IPS DF 6.9 (cell line): ENCODE measurements around the gene INPP5A.
"Not testable (repeated sequence)": the region's sequence is repeated elsewhere in the genome, so short reads cannot be mapped to it uniquely, and the experiment has no call there.

ENCODE experiments used
- DNase-seq: peaks from one replicate; pipeline ENCODE4 v3.0.0-alpha.2; 2013; ENCODE audit warnings: low read depth, low spot score
- H3K27ac ChIP-seq: one replicate; pipeline ENCODE4 v1.5.1; 2013; ENCODE audit warnings: low read length, control low read depth
- H3K27me3 ChIP-seq: 2 replicates; pipeline ENCODE4 v1.6.1; 2013; ENCODE audit warnings: mild to moderate bottlenecking, low read length; ENCODE audit not compliant: control insufficient read depth, insufficient read depth
- H3K36me3 ChIP-seq: 2 replicates; pipeline ENCODE4 v1.6.1; 2013; ENCODE audit warnings: low read length; ENCODE audit not compliant: control insufficient read depth, insufficient read depth
- H3K4me1 ChIP-seq: 2 replicates; pipeline ENCODE4 v1.6.1; 2013; ENCODE audit warnings: low read length; ENCODE audit not compliant: control insufficient read depth, insufficient read depth
- H3K4me3 ChIP-seq: 2 replicates; pipeline ENCODE4 v1.5.1; 2013; ENCODE audit warnings: mild to moderate bottlenecking, low read length
- H3K9me3 ChIP-seq: 2 replicates; pipeline ENCODE4 v1.6.1; 2013; ENCODE audit warnings: low read length, inconsistent platforms; ENCODE audit not compliant: control insufficient read depth, insufficient read depth
- WGBS: extraction: QIAGEN DNeasy Blood & Tissue Kit; methylation state at CpG from one replicate; pipeline ENCODE4 v1.1.7; 2013; ENCODE audit warnings: mixed read lengths, missing lambda C conversion rate; ENCODE audit not compliant: insufficient read length, insufficient coverage; 5-methylcytosine and 5-hydroxymethylcytosine counted together

Gene INPP5A

DNA sequence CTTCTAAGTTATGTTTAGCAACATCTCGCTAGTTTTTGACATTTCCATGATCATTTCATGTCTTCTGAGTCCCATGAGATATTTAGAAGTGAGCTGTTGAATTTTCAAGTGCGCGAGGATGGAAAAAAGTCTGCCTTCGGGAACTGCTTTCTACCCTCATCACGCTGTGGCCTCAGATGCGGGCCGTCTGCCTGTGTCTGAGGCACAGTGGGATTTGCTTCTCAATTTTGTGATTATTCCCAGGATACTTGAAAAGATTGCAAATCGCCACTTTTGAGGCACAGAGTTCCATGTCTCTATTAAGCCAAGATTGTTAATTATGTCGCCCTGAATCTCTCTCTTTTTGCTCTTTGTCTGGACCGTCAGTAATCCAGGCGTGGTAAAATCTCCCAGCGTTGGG is 279.1 kb downstream of the INPP5A start:
- Histone ChIP-seq H3K4me3 (no peak overlapping the region), H3K27me3 (no peaks in the 10 kb centered on the region), H3K9me3 (no peaks in the 10 kb centered on the region), H3K36me3 (no peaks in the 10 kb centered on the region), H3K27ac (no peak overlapping the region), H3K4me1 (no peaks in the 10 kb centered on the region)
- DNase-seq, result no peak
- WGBS, result no CpG with 5 or more reads among the region's 12 CpGs

DNA sequence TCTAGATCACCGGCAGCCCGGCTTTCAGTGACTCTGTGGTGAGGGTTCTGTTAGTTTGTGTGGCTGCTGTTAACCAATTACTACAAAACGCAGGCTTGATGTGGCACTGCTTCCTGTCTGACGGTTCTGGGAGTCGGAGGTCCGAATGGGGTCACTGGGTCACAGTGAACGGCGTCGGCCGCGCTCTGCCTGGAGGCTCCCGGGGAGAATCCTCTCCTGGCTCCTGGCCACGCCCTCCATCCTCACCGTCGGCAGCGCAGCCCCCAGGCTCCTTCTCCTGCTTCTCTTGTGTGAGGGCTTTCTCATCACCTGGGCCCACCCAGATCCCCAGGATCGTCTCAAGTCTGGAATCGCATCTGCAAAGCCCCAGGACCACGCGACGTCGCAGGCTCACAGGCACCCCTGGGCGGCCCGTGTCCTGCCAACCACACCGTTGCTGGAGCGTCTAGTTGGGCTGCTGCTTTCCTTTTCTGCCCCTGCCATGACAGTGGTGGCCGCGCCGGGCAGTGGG is 280.2 kb downstream of the INPP5A start:
- Histone ChIP-seq H3K9me3 (no peaks in the 10 kb centered on the region), H3K27ac (no peak overlapping the region), H3K4me3 (no peak overlapping the region), H3K27me3 (no peaks in the 10 kb centered on the region), H3K4me1 (no peaks in the 10 kb centered on the region), H3K36me3 (no peaks in the 10 kb centered on the region)
- DNase-seq, result no peak
- WGBS, result no CpG with 5 or more reads among the region's 29 CpGs

DNA sequence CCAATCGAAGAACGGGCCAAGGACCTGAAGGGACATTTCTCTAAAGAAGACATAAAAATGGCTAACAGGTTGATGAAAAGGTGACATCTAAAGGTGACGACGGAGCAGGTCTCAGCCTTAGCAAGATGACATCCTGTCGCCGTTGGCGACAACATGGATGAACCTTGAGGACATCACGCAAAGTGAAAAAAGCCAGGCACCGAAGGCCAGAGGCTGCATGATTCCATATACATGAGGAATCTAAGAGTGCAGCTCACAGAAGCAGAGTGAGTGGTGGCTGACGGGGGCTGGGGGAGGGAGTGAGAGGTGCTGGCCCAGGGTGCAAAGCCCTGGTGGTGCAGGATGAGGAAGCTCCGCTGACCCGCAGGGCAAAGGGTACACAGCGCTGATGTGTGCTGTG is 282.5 kb downstream of the INPP5A start:
- H3K36me3 ChIP-seq, result no peaks in the 10 kb centered on the region
- no peak for DNase-seq
- no peaks in the 10 kb centered on the region for H3K9me3 ChIP-seq
- no CpG with 5 or more reads among the region's 13 CpGs for WGBS
- no peak overlapping the region for H3K27ac ChIP-seq
- H3K4me1 ChIP-seq, result no peaks in the 10 kb centered on the region
- H3K27me3 ChIP-seq, result no peaks in the 10 kb centered on the region
- H3K4me3 ChIP-seq, result no peak overlapping the region

DNA sequence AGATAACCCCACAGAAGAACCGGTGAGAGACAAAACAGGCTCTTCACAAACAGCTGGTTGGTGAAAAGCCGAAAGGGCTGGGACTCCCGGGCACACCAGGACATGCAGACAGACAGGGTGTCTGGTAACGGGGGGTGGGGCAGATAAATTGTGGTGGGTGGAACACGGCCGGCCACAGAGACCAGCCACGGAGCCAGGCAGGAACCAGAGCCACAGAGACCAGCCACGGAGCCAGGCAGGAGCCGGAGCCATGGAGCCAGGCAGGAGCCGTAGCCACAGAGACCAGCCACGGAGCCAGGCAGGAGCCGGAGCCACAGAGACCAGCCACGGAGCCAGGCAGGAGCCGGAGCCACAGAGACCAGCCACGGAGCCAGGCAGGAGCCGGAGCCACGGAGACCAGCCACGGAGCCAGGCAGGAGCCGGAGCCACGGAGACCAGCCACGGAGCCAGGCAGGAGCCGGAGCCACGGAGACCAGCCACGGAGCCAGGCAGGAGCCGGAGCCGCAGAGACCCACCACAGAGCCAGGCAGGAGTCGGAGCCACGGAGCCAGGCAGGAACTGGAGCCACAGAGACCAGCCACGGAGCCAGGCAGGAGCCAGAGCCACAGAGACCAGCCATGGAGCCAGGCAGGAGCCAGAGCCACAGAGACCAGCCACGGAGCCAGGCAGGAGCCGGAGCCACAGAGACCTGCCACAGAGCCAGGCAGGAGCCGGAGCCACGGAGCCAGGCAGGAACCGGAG is 288.4 kb downstream of the INPP5A start:
- H3K9me3 ChIP-seq, DNase-seq, H3K36me3 ChIP-seq, H3K27ac ChIP-seq, H3K27me3 ChIP-seq, H3K4me3 ChIP-seq, H3K4me1 ChIP-seq: not testable (repeated sequence)
- no CpG with 5 or more reads among the region's 34 CpGs for WGBS

DNA sequence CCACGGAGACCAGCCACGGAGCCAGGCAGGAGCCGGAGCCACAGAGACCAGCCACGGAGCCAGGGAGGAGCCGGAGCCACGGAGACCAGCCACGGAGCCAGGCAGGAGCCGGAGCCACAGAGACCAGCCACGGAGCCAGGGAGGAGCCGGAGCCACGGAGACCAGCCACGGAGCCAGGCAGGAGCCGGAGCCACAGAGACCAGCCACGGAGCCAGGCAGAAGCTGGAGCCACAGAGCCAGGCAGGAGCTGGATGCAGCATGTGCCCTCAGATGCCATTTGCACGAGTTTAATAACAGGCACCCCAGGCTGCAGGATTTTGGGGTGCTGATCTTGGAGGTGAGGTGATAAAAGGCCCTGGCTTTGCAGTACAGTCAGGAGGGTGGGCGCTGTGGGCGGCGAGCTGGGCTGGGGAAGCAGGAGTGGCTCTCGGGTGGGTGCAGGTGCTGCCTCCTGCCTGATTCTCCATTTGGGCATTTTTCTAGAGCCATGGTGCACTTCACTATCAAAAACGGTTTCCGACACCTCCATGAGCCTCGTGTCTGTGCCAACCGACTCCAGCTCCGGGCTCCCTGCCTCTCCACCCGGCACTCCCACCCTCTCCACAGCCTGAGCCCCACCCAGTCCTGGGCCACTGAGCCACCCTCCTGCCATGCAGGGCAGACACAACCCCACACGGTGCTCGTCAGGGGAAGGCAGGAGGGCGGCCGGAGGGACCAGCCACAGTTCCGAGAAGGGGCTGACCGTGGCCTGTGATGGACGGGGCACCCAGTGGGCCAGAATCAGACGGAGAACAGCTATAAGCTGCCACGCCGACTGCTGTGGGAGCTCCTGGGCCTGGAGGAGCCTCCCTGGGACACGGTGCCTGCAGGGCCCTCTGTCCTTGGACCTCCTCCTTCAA is 289.2 kb downstream of the INPP5A start:
- no peak overlapping the region for H3K27ac ChIP-seq
- WGBS, result no CpG with 5 or more reads among the region's 36 CpGs
- no peak for DNase-seq
- no peaks in the 10 kb centered on the region for H3K27me3 ChIP-seq
- H3K36me3 ChIP-seq, result no peaks in the 10 kb centered on the region
- no peaks in the 10 kb centered on the region for H3K4me1 ChIP-seq
- no peak overlapping the region for H3K4me3 ChIP-seq
- no peaks in the 10 kb centered on the region; the same call in 1 of the 2 replicates for H3K9me3 ChIP-seq

DNA sequence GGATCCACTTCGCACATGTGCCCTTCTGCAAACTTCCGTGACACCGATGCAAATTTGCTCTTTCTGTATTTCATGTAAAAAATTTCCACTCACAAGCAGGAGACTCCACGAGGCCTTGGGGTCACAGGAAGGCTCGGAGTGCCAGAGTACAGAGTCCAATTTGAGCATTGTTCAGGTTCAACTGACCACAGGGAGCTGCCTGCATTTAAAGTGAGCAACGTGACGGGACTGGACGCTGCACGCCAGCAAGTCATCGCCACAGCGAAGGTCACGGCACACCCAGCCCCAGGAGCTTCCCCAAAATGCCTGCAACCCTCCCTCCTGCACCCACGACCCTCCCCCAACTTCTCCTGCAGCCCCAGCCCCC is 289.8 kb downstream of the INPP5A start:
- no peaks in the 10 kb centered on the region for H3K27me3 ChIP-seq
- DNase-seq, result no peak
- H3K4me1 ChIP-seq, result no peaks in the 10 kb centered on the region
- H3K9me3 ChIP-seq, result no peaks in the 10 kb centered on the region; the same call in 1 of the 2 replicates
- H3K36me3 ChIP-seq, result no peaks in the 10 kb centered on the region
- no peak overlapping the region for H3K4me3 ChIP-seq
- WGBS, result no CpG with 5 or more reads among the region's 13 CpGs
- no peak overlapping the region for H3K27ac ChIP-seq

DNA sequence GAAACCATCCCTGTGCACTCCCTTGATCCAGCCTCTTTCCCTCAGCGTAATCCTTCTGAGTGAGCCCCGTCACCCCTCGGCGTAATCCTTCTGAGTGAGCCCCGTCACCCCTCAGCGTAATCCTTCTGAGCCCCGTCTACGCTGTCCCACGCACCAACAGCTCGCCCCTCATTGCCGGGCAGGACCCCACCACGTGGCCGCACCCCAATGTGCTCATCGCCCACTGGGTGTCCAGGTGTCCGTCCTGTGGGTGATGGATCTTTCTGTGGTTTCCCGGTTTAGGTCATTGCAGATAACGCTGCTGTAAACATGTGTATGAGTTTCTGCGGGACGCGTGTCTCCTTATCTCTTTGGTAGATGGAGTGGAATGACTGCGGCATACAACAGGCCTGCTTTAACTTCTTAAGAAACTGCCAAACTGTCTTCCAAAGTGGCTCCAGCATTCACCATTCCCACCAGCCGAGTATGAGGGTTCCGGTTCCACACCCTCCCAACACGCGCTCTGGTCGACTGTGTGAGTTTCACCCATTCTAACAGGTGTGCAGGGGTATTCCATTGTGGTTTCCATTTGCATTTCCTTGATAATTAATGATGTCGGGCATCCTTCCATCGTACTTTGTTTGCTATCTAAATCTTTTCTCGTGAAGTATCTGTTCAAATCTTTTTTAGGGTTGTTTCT is 290.4 kb downstream of the INPP5A start:
- no peak for DNase-seq
- no peaks in the 10 kb centered on the region for H3K27me3 ChIP-seq
- no peaks in the 10 kb centered on the region for H3K36me3 ChIP-seq
- H3K4me3 ChIP-seq, result no peak overlapping the region
- H3K9me3 ChIP-seq, result no peaks in the 10 kb centered on the region; the same call in 1 of the 2 replicates
- WGBS, result no CpG with 5 or more reads among the region's 29 CpGs
- no peaks in the 10 kb centered on the region for H3K4me1 ChIP-seq
- H3K27ac ChIP-seq, result no peak overlapping the region

DNA sequence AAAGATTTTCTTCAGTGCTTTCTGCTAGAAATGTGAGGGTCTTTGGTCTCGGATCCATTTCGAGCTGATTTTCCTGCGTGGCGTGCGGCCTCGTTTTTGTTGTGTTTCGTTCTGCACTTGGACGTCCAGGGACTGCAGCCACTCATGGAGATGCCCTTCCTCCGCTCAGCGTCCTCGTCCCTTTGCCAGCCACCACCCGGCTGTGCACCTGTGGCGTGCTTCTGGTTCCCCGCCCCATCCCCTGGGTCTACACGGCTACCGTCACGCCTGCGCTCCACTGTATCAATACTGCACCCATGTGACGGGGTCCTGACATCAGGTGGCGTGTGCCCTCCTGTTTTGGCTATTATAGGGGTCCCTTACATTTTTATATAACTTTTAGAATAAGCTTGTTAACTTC is 291.1 kb downstream of the INPP5A start:
- no peaks in the 10 kb centered on the region for H3K36me3 ChIP-seq
- H3K9me3 ChIP-seq, result no peaks in the 10 kb centered on the region; the same call in 1 of the 2 replicates
- no peaks in the 10 kb centered on the region for H3K4me1 ChIP-seq
- no peak for DNase-seq
- whole genome bisulfite sequencing, result no CpG with 5 or more reads among the region's 20 CpGs
- H3K27ac ChIP-seq, result no peak overlapping the region
- H3K4me3 ChIP-seq, result no peak overlapping the region
- H3K27me3 ChIP-seq, result no peaks in the 10 kb centered on the region

DNA sequence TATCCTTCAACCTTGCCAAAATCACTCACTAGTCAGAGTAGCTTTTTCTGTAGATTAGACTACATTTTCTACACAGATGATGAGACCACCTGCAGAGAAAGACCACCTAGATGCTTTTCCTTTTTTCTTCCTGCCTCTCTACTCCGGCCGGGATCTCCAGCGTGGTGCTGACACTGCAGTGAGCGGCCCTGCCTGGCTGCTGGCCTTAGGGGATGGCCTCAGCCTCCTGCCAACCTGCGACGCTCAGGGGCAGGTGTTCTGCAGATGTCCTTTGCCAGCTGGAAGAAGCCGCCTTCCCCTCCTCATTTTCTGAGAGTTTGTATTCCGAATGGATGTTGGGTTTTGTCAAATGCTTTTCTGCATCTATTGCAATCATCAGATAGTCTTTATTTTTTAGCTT is 291.8 kb downstream of the INPP5A start:
- no peaks in the 10 kb centered on the region for H3K27me3 ChIP-seq
- no peaks in the 10 kb centered on the region for H3K36me3 ChIP-seq
- no peak for DNase-seq
- no CpG with 5 or more reads among the region's 8 CpGs for WGBS
- H3K4me3 ChIP-seq, result no peak overlapping the region
- no peak overlapping the region for H3K27ac ChIP-seq
- no peaks in the 10 kb centered on the region; the same call in 1 of the 2 replicates for H3K9me3 ChIP-seq
- no peaks in the 10 kb centered on the region for H3K4me1 ChIP-seq
